Activated T-helper 2 cell treated with anti-CD3 and anti-CD28 coated beads, Interferon-gamma antibody, Interleukin-2, Interleukin-4, amounts not matched to agents 10 μg/mL and 5 μg/mL and 100 μg/mL, durations not matched to agents 14 hours and 24 hours and 36 hours (primary cell): ENCODE results near the gene LSM3. TPM values are rescaled to one million over a fixed set of nuclear protein-coding genes. Genes with fewer than 3 reads are reported as not detected.

ENCODE experiments used
- DNase-seq: peaks from one replicate; pipeline ENCODE4 v3.0.0; 2021; ENCODE audit warnings: low spot score
- H3K27ac Mint-ChIP-seq: one replicate; pipeline ENCODE4 v1.8.0; 2021; ENCODE audit warnings: mixed read lengths
- H3K27me3 Mint-ChIP-seq: one replicate; pipeline ENCODE4 v1.8.0; 2021; ENCODE audit warnings: low read depth, mixed read lengths
- H3K36me3 Mint-ChIP-seq: one replicate; pipeline ENCODE4 v1.8.0; 2021; ENCODE audit warnings: low read depth, mixed read lengths
- H3K4me1 Mint-ChIP-seq: one replicate; pipeline ENCODE4 v1.8.0; 2021; ENCODE audit warnings: low read depth, mixed read lengths
- H3K4me3 Mint-ChIP-seq: one replicate; pipeline ENCODE4 v1.8.0; 2021; ENCODE audit warnings: low read depth, mild to moderate bottlenecking, moderate library complexity, mixed read lengths
- H3K9me3 Mint-ChIP-seq: one replicate; pipeline ENCODE4 v1.8.0; 2021; ENCODE audit warnings: mixed read lengths
- intact Hi-C: fragments of 100-400 bp; cut with micrococcal nuclease; formaldehyde crosslinking; loops from one replicate; pipeline ENCODE4 v1.15.1; 2023
- total RNA-seq: library from RNA; stranded (reverse); gene quantifications from 2 replicates; pipeline ENCODE4 v1.2.3, GENCODE V29; 2022

Gene LSM3
- 15.1 and 18.3 TPM in 2 replicates for total RNA-seq

DNA sequence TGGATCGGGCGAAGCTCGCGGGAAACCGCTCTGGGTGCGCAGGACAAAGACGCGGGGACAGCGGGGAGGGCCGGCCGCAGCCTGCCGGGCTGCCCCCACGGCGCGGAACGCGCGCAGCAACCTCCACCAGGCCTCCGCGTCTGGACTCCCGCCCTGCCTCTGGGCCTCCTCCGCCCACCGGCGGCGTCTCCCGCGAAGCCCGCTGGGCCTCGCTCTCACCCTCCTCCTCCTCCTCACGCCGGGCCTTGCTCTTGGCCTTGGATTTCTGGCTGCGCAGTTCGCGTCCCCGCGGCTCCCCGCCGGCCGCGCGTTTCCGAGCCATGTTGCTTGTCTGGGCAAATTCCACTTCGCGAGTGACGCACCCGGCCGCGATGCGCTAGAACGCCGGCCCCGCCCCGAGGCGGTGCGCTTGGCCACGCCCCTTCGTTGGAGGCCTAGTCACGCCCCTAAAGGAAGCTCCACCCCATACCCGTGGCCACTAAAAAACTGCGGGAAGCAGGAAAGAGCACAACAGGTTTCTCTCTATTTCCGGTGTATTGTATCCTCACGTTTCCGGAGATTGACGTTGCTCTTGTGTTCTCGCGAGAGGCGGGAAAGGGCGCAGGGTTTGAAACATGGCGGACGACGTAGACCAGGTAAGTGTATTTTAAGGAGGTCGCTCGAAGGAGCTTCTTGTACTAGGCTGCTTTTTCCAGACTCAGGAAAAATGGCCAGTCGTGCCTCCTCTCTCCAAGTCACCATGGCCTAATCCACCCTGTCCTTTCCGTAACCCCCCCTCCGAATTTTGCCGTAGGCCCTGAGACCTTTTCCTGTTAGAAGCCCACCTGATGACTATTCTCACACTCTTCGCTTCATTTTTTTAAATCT, at the start of gene LSM3, which contains the start of gene XPC:
Gene LSM3 (plus strand): TSS at position 571 of the 867 bp plus-strand sequence. CDS start 44 bp downstream, at position 615.
Gene XPC (minus strand): TSS at position 355 of the 867 bp plus-strand sequence. CDS start 33 bp downstream, at position 322.
- peak; percentile 97 for DNase-seq
- Mint-ChIP-seq H3K27me3 (no peaks in the 10 kb centered on the region), H3K4me1 (peaks cover 55% of the 10 kb centered on the region), H3K4me3 (peak within 1 kb of the TSS; percentile 89), H3K36me3 (peaks cover 30% of the 10 kb centered on the region), H3K27ac (peak within 1 kb of the TSS; percentile 99), H3K9me3 (no peaks in the 10 kb centered on the region)
- intact Hi-C loops = loop anchor here (1.0 to 10.0 kb wide), 9 partner anchors 34 to 769 kb away; partner anchors contain the start of genes CCDC174, CHCHD4, NR2C2 and SLC6A6

DNA sequence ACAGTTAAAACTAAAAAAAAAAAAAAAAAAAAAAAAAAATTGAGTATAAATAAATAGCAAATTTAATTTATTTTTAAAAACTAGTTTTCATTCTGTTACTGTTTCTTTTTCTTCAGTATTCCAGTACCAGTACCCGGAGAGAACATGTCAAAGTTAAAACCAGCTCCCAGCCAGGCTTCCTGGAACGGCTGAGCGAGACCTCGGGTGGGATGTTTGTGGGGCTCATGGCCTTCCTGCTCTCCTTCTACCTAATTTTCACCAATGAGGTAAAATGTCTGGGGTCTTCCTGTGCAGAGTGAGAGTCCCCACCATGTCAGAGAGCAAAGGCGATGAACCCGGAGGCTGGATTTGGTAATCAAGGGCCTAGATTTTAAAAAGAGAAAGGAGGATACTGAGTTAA, 49.3 kb upstream of the LSM3 start:
- no peak for DNase-seq
- Mint-ChIP-seq H3K4me3 (no peak overlapping the region), H3K4me1 (peaks cover 19% of the 10 kb centered on the region), H3K27ac (no peak overlapping the region), H3K27me3 (no peaks in the 10 kb centered on the region), H3K36me3 (peaks cover 71% of the 10 kb centered on the region), H3K9me3 (no peaks in the 10 kb centered on the region)
- intact Hi-C loops = loop anchor here (10.0 kb wide), 2 partner anchors 296 to 704 kb away; partner anchors contain the start of gene NUP210

DNA sequence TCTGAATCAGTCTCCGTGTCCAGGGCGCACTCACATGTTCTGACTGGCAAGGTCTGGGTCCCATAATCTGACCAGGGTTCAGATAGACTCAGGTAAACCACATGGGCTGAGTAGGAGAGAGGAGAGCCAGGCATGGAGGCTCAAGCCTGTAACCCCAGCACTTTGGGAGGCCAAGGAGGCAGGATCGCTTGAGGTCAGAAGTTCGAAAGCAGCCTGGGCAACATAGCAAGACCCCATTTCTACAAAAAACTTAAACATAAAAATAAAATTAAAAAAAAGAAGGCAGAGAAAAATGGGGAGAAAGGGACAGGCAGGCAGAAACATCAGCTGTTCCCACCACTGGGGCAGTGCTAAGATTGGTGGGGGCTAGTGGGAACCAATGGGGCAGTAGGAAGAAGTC, 48.4 kb upstream of the LSM3 start:
- intact Hi-C loops = no loop called here
- Mint-ChIP-seq H3K4me3 (no peak overlapping the region), H3K36me3 (peaks cover 77% of the 10 kb centered on the region), H3K9me3 (no peaks in the 10 kb centered on the region), H3K27ac (no peak overlapping the region), H3K4me1 (peaks cover 19% of the 10 kb centered on the region), H3K27me3 (no peaks in the 10 kb centered on the region)
- DNase-seq = no peak

DNA sequence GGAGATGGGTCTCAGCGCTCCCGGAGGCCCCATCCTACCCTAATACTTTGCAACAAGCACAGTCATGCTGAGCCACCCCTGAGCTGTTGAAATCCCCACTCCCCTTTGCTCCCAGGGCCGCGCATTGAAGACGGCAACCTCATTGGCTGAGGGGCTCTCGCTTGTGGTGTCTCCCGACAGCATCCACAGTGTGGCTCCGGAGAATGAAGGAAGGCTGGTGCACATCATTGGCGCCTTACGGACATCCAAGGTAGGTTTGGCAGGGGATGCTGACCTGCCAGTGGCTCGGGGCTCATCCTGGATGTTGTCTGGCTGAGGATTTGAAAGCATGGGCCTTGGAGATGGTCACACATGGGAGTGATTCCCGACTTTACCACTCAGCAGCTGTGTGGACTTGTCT, 47.9 kb upstream of the LSM3 start:
- H3K4me3 Mint-ChIP-seq = no peak overlapping the region
- H3K4me1 Mint-ChIP-seq = peaks cover 17% of the 10 kb centered on the region
- H3K36me3 Mint-ChIP-seq = peaks cover 82% of the 10 kb centered on the region
- no peak overlapping the region for H3K27ac Mint-ChIP-seq
- no peak for DNase-seq
- H3K27me3 Mint-ChIP-seq = no peaks in the 10 kb centered on the region
- intact Hi-C loops = no loop called here
- H3K9me3 Mint-ChIP-seq = no peaks in the 10 kb centered on the region

DNA sequence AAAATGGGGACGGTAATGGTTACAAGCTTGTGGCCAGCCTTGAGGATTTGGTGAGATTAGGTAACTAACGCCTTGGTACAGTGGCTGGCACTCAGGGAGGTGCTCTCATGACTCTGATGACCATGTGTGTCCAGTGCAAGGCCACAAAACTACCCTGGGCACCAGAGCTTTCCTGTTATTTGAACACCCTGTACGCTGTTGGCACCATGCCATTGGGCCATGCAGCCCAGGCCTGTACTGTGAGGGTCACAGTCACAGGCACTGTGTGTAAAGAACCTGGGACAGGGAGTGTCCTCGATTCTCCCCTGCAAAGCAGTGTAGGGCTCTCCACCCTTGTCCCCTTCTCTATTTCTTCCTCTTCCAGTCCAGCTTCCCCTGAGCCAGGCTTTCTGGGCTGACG, 47.5 kb upstream of the LSM3 start:
- H3K4me3 Mint-ChIP-seq = no peak overlapping the region
- DNase-seq = no peak
- H3K27me3 Mint-ChIP-seq = no peaks in the 10 kb centered on the region
- no peaks in the 10 kb centered on the region for H3K9me3 Mint-ChIP-seq
- H3K4me1 Mint-ChIP-seq = peaks cover 13% of the 10 kb centered on the region
- peaks cover 86% of the 10 kb centered on the region for H3K36me3 Mint-ChIP-seq
- intact Hi-C loops = no loop called here
- H3K27ac Mint-ChIP-seq = no peak overlapping the region

DNA sequence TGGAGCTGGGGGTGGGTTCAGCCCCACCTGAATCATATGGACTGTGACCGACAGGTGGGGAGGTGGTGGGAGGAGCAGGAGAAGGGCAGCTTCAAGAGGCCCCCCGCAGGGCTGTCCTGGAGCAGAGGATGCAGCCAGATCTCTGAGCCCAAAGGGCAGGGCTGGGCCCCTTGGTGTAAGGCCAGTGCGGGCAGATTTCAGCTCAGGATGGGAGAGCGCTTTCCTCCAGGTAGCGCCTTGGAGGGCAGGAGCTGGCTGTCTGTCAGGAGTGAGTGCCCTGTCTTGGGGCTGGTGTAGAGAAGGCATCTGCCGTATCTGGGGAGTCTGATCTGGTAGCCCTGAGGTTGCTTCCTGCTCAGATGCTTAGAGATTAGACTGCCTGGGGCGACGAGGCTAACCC, 46.5 kb upstream of the LSM3 start:
- no peak for DNase-seq
- intact Hi-C loops = no loop called here
- H3K9me3 Mint-ChIP-seq = no peaks in the 10 kb centered on the region
- H3K36me3 Mint-ChIP-seq = peaks cover 85% of the 10 kb centered on the region
- H3K27me3 Mint-ChIP-seq = no peaks in the 10 kb centered on the region
- H3K4me3 Mint-ChIP-seq = no peak overlapping the region
- no peak overlapping the region for H3K27ac Mint-ChIP-seq
- peaks cover 8% of the 10 kb centered on the region for H3K4me1 Mint-ChIP-seq

DNA sequence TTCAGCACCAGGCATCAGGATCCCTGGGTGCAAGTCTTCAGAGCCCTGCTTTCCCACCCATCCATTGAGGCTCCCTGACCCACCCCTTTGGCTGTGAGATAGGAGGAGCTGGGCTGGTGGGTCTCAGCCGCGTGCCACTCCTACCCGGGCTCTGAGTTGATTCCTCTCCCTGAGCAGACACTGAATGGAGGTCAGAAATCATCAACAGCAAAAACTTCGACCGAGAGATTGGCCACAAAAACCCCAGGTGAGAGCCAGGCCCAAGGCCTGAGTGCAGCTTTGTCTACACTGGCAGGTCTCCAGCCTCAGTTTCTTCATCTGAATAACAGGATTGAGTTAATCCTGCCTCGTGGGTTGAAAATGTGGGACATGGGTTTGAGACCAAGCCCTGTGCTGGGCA, 45.9 kb upstream of the LSM3 start:
- Mint-ChIP-seq H3K4me1 (peaks cover 3% of the 10 kb centered on the region), H3K27me3 (no peaks in the 10 kb centered on the region), H3K4me3 (no peak overlapping the region), H3K9me3 (no peaks in the 10 kb centered on the region), H3K27ac (no peak overlapping the region), H3K36me3 (peaks cover 80% of the 10 kb centered on the region)
- intact Hi-C loops = no loop called here
- DNase-seq = no peak

DNA sequence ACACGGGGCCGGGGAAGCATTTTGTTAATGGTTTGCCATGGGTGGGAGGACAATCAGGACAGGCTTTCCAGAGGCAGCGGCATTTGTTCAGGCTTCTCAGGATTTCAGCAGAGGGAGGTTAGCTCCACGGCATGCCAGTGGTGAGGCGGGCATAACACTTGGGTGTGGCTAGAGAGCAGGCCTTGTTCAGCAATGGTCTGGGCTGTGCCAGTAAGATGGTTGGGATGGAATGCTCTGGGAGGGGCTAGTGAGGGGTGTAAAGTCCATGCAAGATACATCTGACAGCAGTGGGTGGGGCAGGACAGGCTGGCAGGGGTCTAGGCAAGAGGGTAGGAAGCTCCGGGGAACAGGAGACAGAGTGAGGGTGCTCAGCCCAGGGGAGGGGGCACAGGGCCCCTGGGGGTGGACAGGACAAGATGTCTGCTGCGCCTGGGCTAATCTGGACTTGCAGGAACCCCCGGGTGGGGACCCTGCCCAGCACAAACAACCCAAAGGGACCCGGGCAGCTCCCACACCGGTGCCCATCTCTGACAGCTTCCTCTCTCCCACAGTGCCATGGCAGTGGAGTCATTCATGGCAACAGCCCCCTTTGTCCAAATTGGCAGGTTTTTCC, 45.3 kb upstream of the LSM3 start:
- Mint-ChIP-seq H3K9me3 (no peaks in the 10 kb centered on the region), H3K27ac (no peak overlapping the region), H3K4me3 (no peak overlapping the region), H3K36me3 (peaks cover 80% of the 10 kb centered on the region), H3K4me1 (peaks cover under 1% of the 10 kb centered on the region), H3K27me3 (no peaks in the 10 kb centered on the region)
- no peak for DNase-seq
- intact Hi-C loops = no loop called here

DNA sequence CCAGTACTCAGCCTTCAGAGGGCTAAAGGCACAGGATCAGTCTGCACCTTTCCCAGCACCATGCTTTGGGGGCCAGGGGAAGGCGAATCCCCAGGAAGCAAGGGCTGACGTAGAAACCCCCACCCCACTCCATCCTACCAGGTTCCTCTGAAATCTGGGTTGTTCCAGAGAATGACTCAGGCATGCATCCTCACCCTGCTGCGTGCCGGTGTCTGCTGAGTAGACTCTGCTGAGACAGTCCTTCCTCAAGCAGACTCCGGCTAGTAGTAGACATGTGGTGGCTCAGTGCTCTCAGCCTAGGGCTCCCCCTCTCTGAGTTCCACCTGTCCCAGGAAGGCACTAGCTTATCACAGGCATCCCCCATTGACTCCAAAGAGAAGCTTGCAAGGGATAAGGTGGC, 44.7 kb upstream of the LSM3 start:
- intact Hi-C loops = no loop called here
- Mint-ChIP-seq H3K36me3 (peaks cover 78% of the 10 kb centered on the region), H3K27ac (no peak overlapping the region), H3K4me1 (no peaks in the 10 kb centered on the region), H3K9me3 (no peaks in the 10 kb centered on the region), H3K27me3 (no peaks in the 10 kb centered on the region), H3K4me3 (no peak overlapping the region)
- no peak for DNase-seq

DNA sequence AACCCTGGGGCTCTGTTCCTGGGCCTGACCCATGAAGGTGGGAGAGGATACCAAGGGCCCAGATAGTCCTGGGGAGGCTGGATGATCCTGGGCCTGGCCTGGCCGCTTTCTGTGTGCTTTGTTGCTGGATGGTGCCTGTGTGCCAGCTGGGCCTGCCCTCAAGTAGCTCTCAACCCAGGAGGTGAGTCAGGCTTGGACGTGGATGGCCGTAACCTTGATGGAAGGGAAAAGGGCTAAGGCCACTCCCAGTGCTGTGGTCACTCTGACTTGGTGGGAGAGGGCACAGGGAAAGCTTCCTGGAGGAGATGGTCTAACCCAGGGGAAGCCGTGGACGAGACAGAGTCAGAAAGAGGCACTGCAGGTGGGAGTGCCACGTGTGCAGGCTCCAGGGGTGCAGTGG, 44.3 kb upstream of the LSM3 start:
- intact Hi-C loops = no loop called here
- Mint-ChIP-seq H3K27ac (no peak overlapping the region), H3K4me1 (no peaks in the 10 kb centered on the region), H3K36me3 (peaks cover 78% of the 10 kb centered on the region), H3K4me3 (no peak overlapping the region), H3K27me3 (no peaks in the 10 kb centered on the region), H3K9me3 (no peaks in the 10 kb centered on the region)
- no peak for DNase-seq

DNA sequence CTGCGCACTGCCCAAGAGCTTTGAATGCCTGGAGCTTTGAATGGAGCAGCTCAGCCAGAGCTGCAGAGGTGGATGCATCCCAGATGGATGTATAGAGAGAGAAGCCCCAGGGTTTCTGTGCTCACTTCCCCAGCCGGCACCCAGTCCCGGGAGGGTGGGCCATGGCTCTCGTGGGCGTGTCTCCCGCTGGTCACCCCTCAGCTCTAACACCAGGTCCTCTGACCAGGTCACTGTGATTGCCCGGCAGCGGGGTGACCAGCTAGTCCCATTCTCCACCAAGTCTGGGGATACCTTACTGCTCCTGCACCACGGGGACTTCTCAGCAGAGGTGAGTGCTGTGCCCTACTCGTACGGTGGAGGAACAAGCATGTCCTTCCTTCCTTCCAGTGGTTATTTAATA, 43.0 kb upstream of the LSM3 start:
- H3K27ac Mint-ChIP-seq = no peak overlapping the region
- no peaks in the 10 kb centered on the region for H3K9me3 Mint-ChIP-seq
- H3K4me3 Mint-ChIP-seq = no peak overlapping the region
- DNase-seq = no peak
- peaks cover 76% of the 10 kb centered on the region for H3K36me3 Mint-ChIP-seq
- intact Hi-C loops = no loop called here
- H3K4me1 Mint-ChIP-seq = no peaks in the 10 kb centered on the region
- no peaks in the 10 kb centered on the region for H3K27me3 Mint-ChIP-seq

DNA sequence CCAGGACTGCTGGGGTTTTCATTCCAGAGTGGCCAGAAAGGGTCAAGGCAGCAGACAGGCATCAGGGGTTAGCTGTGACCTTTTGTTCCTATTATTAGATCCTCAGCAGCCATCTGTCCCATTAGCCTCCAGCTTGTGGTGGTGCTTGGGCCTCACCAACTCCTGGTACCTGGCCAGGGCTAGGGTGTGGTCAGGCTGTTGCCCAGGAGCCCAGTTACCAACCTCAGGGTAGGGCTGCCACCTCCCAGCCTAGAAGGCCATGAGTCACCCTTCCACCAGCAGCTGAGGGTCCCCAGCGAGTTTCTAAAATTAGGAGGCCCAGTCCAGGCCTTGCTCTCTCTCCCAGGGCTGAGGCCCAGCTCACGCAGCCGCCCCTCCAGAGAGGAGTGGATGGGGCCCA, 41.6 kb upstream of the LSM3 start:
- Mint-ChIP-seq H3K4me1 (peaks cover 4% of the 10 kb centered on the region), H3K27me3 (no peaks in the 10 kb centered on the region), H3K4me3 (no peak overlapping the region), H3K27ac (no peak overlapping the region), H3K36me3 (peaks cover 73% of the 10 kb centered on the region), H3K9me3 (no peaks in the 10 kb centered on the region)
- intact Hi-C loops = no loop called here
- no peak for DNase-seq

DNA sequence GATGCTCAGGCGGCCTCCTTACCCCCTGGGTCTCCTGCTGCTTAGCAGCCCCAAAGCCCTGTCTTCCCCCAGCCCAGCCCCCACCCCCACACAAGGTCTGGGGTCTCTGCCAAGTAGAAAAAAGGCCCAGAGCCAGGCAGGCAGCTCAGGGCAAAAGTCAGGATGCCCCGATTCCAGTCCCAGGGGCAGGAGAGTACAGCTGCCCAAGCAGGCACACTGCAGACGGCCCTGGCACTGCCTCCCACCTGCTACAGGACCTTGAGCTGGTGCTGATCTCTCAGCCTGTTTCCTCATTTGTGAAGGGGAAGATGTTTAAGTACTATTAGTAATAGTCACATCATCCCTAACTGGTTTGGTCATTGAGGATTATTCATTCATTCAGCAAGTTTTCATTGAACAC, 41.2 kb upstream of the LSM3 start:
- H3K36me3 Mint-ChIP-seq = peaks cover 73% of the 10 kb centered on the region

More for the DNA sequence above, 41.2 kb upstream of the LSM3 start:
- intact Hi-C loops = no loop called here
- no peaks in the 10 kb centered on the region for H3K27me3 Mint-ChIP-seq
- no peak for DNase-seq
- H3K9me3 Mint-ChIP-seq = no peaks in the 10 kb centered on the region
- H3K4me3 Mint-ChIP-seq = no peak overlapping the region
- H3K27ac Mint-ChIP-seq = no peak overlapping the region
- H3K4me1 Mint-ChIP-seq = peaks cover 8% of the 10 kb centered on the region
